HG03064 (cell line): Measurements from ENCODE around the gene RGS9BP.
"Not testable (repeated sequence)": the region's sequence is repeated elsewhere in the genome, so short reads cannot be mapped to it uniquely, and the experiment has no call there.

Experiments used
- ATAC-seq: cut with Tn5 transposase; IDR thresholded peaks from one replicate; pipeline ENCODE4 v1.9.1; 2021; ENCODE audit warnings: low read depth; ENCODE audit not compliant: unreplicated experiment

Gene RGS9BP, protein sequence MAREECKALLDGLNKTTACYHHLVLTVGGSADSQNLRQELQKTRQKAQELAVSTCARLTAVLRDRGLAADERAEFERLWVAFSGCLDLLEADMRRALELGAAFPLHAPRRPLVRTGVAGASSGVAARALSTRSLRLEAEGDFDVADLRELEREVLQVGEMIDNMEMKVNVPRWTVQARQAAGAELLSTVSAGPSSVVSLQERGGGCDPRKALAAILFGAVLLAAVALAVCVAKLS

DNA sequence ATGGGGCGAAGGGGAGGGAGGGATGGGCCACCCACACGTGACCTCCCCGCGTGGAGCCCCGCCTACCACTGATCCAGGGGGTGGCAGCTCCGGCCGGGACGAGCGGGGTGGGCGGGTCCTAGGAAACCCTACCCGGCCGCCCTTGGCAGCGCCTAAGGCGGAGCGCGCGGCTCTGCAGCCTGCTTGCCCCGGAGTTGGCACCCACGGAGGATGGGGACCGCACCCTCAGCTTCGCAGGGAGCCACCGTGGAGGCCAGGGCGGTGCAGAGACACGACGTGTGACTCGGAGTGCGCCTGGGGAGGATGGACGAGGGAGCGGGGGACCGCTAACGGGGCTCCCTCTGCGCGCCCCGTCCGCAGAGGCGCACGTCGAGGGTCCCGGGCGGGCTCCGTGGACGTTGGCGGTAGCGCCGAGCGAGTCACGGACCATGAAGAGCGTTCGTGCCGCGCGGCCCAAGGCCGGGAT lies at the start of gene RGS9BP:
RGS9BP (plus strand) TSS at position 129 of the 466 bp plus-strand sequence. CDS start 416 bp downstream, outside the sequence.
- no peak for ATAC-seq

DNA sequence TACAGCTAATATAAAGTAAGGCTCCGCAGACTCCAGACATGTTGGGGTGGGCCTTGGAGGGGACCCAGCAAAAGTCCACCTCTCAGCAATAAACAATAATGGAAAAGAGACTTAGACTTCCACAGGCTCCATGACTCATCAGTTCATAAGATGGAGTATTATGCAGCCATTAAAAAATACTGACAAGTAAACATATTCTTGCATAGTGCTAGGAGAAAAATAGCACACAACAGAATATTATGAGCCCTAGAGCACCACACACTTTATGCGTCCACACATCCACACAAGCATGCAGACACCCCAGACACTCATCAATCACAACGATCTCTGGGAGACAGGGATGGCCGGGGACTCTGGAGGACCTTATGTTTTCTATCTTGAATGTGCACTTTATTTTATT lies 48.7 kb upstream of the RGS9BP start:
- ATAC-seq, result no peak

DNA sequence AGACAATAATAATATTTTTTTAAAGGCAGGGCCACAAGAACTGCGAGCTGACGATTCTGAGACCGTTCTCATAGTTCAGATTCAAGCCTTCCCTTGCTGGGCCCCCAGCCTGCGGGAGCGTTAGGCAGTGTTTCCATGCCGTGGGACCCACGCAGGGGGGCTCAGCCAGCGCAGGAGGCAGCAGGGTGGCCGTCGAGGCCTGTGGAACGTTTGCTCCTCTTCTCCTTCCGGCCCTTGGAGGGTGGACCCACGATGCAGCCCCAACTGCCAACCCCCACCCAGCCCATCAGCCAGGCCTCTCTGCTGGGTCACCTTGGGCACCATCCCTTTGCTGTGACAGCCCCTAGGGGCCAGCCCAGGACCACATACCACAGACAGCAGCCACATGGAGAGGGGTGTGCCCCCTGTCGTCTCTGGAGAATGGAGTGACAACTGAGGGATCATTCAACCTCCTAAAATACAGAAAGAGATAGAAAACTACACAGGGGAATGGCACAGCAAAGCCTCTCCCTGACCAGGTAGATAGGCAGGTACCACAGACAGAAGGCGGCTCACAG lies 47.9 kb upstream of the RGS9BP start:
- no peak for ATAC-seq

DNA sequence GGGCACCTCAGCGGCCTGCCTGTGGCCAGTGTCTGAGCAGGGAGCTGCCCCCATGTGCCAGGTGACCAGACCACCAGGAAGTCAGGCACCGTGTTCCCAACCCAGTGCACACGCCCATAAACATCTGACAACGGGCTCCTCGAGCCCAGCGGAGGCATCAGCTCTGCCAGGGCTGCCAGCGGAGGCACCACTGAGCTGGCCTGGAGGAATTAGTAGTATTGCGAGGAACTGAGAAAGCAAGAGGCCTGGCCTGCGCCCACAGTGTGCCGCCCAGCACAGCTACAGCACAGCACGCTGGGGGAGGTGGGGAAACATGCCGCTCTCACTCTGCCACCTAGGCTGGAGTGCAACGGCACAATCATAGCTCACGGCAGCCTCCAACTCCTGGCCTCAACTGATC lies 45.3 kb upstream of the RGS9BP start:
- no peak for ATAC-seq

DNA sequence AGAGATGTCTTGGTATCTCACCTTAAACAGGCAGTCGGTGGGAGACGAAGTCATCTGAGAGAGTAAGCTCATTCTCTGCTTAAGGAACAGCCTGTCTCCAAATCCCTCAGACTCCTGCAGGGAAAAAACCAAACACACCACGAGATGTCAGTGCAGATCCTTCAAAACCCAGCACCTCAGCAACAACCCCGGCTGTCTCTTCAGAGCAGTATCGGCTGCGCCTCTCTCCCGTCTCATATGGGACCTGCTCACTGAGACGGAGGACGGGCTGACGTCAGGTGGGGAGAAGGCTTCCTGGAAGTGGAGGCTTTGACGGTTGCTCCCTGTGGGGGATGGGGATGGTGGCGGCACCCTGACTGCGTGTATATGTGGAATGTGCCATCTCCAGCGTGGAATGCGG lies 44.3 kb upstream of the RGS9BP start:
- no peak for ATAC-seq

DNA sequence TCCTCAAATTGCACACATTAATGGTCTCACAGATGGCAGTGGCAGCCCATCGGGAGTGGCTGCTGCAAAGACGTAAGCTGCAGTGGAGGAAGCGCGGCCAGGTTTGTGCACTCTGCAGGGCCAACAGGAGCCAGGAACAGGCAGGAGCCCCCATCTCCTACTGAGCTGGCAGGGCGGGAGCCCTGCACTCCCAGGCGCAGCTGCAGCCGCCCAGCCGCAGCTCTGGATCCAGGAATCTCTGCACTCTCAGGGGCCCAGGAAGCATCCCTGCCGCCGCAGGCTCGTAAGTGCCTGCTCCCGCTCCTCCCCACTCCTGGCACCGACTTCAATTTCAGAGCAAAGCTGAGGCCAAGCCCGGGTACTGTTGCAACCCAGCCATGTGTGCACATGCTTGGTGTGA lies 38.2 kb upstream of the RGS9BP start:
- ATAC-seq, result no peak

DNA sequence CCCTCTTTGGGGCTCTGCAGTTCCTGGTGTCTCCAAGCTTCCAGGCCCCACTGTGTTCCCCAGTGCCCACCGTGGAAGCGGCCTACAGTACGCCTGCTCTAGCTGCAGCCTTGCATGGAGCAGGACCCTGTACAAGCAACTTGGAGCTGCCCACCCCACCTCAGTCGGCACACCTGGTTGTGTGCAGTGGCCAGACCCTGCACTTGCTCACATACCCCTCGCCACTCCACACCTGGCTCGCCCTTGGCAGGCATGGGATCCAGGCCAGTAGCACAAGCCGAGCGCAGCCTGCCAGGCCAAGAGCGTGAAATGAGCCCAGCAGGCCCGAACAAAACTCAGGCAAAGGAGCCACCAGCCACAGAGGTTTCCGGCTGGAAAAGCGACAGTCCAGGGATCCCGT lies 37.0 kb upstream of the RGS9BP start:
- ATAC-seq, result no peak

DNA sequence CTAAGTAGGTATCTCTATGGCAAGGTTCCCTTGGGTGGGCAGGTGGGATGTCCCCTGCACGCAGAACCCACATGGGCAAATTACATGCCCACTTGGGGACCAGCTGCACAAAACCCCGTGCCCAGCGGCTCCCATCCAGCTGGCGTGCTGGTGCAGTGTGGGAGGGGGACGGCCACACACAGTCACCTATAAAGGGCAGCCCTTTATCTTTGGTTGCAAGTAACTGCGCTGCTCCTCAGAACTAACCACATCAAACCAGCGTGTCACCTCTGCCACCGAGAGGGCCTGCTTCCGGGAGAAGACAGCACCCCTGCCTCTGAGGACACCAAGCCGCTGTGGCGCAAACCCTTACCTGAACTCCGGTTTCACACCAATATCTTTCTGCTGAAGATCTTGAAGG lies 32.9 kb upstream of the RGS9BP start:
- no peak for ATAC-seq

DNA sequence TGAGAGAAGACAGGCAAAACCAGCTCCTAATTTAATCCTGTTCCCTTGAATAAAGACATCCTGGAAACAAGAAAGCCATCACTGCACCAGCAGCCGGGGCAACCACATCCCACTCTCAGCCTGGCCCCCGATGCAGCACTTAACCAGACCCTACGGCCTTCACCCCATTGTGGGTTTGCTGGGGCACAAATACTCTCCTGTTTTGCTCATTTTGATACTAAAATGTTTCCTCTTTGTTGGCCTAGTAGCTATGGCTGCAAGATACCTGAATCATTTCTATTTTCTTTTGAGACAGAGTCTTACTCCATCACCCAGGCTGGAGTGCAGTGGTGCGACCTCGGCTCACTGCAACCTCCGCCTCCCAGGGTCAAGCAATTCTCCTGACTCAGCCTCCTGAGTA lies 29.1 kb upstream of the RGS9BP start:
- ATAC-seq, result no peak

DNA sequence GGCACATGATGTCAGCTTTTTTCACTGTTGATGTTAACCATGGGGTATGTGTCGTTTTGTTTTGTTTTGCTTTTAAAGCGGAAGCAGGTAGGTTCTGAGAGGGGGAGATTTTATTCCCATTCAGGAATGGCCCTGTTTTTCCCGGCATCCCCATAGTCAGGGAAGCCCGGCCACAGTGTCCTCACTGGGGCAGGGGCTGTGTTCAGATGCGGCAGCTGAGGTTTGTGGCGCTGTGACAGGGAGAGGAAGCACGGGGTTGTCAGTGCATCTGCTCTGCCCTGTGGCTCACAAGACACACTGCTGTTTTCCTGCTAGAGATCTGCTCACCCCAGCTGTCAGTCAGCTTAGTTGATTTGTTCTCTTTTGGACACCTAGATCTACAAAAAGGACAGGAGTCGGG lies 28.3 kb upstream of the RGS9BP start:
- no peak for ATAC-seq

DNA sequence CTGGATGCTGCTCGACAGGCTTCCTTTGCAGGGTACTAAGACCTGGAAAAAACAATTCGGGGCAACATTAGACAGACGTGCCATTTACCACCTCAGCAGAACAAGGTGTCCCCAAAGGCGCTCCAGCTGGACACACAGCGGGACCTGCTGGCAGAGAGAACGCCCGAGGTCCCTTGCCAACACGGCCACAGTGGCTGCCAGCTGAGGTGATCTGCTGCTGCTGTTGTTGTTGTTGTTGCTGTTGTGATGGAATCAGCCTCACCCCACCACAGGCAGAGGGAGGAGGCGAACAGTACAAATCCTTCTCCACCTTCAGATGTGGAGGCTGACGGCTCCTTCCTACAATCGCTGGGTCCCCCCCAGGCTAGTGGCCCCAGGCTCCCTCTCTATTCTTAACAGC lies 25.9 kb upstream of the RGS9BP start:
- no peak for ATAC-seq

DNA sequence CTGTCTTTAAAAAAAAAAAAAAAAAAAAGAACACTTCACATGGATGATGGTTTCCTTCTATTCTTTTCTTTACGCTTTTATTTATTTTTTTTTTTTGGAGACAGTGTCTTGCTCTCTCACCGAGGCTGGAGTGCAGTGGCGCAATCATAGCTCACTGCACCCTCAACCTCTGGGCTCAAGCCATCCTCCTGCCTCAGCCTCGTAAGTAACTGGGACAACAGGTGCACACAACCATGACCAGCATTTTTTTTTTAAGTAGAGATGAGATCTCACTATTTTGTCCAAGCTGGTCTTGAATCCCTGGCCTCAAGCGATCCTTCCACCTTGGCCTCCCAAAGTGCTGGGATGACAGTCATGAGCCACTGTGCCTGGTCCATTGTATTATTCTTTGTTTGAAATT lies 25.0 kb upstream of the RGS9BP start:
- ATAC-seq, result no peak

DNA sequence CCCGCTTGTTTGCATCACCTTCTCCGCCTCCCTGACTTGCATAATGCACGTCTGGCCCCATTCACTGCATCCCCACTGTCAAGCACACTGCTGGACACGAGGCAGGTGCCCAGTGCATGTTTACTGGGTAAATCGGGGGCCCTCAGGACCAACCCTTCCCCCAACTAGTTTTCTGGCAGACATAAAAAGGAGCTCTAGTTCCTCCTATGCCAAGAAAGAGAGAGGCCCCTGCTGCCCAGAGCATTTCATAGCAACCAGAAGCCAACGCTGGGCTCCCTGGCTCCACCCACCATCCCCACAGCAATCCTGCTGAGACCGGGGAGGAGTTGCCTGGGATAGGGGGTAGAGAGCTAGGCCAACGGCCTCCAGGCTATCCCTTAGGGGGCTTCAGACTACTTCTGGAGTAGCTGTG lies 23.9 kb upstream of the RGS9BP start:
- no peak for ATAC-seq

DNA sequence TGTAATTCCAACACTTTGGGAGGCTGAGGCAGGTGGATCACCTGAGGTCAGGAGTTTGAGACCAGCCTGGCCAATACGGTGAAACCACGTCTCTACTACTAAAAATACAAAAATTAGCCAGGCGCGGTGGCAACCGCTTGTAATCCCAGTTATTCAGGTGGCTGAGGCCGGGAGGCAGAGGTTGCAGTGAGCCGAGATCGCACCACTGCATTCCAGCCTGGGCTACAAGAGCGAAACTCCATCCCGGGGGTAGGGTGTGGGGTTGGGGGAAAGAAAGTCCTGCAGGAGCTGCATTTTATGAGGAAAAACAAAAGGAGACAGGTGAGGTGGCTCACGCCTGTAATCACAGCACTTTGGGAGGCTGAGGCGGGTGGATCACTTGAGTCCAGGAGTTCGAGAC lies 23.3 kb upstream of the RGS9BP start:
- not testable (repeated sequence) for ATAC-seq

DNA sequence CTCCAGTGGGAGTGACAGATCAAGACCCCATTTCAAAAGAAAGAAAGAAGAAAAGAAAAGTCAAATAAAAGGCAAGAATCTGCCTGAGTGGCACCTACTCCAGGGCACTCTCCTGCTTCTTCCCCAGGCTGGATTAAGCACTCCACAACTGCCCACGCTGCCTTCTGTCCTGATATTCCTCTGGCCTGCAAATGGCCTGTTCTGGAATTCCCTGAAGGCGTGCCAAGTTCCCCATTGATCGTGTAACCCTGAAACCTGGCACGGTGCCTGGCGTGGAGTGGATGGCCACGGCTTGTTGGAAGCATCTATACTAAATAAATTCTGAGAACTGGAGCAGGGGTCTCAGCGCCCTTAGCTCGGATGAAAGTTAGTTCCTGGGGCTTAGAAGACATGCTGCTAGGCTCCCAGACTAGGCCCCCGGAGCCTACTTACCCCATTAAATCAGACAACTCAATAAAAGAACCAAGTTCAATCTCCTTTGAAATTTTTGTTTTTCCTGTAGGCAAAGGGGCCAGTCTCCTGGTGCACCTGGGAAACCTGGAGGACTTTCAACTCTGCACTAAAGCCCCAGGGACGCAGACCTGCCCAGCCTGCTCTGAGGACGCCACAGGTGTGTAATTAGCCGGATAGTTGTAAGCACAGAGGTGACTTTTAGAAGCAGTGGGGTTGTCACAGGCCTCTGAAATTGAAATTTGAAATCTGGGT lies 22.6 kb upstream of the RGS9BP start:
- no peak for ATAC-seq

DNA sequence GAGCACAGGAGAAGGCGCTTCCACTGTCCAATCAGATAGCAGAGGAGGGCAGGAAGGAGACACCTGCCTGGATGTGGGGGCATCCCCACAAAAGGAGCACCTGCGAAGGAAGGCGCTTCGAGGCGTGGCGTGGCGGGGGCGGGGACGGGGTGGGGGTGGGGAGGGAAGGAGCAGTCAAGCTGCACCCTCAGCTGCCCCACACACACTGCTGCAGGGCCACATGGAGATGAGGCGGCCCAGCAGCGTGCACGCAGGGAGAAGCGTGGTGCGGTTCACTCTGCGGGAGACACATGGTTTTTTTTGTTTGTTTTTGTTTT lies 22.1 kb upstream of the RGS9BP start:
- ATAC-seq, result no peak

DNA sequence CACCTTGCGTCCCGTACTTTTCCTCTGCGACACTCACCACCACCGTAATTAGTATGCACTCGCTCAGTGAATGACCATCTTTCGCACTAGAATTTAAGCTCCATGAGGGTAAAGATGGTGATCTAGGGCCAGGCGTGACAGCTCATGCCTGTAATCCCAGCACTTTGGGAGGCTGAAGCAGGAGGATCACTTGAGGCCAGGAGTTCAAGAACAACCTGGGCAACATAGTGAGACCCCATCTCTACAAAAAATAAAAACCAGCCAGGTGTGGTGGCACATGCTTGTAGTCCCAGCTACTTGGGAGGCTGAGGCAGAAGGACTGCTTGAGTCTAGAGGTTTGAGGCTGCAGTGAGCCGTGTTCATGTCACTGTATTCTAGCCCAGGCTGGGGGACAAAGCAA lies 19.3 kb upstream of the RGS9BP start:
- not testable (repeated sequence) for ATAC-seq

DNA sequence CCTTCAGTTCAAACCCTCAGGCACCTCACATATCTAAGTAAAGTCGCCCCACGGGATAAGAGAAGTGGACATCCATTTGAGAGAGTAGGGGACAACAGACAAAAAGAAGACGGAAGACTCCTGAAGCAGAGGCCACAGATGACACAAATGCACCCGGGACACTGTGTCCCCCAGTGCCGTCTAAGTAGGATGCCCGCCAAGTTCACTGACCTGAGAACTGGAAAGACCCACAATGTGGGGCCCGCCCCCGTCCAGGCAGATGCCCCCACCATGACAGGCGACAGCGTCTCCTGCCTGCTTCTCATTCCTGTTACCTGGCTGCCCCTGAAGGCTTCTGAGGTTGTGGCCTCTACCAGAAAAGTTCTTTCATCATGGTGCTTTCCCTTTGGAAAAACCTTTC lies 17.6 kb upstream of the RGS9BP start:
- ATAC-seq, result no peak

DNA sequence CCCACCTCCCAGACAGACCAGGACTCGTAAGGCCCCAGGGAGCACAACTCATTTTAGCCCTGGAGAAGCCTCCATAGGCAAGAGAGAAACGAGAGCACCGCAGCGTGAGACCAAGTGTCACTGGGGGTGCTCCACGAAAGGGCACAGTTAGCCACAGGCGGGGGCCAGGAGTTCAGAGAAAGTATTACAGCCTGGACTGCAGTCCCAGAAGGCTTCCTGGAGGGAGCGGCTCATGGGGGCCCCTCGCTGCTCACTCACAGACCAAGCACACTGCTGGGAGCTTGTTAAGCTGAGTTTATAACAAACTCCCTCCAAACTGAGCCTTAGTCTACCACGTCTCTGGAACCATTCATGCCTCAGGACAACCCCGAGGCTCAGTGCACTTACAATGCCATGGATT lies 17.1 kb upstream of the RGS9BP start:
- ATAC-seq, result no peak

DNA sequence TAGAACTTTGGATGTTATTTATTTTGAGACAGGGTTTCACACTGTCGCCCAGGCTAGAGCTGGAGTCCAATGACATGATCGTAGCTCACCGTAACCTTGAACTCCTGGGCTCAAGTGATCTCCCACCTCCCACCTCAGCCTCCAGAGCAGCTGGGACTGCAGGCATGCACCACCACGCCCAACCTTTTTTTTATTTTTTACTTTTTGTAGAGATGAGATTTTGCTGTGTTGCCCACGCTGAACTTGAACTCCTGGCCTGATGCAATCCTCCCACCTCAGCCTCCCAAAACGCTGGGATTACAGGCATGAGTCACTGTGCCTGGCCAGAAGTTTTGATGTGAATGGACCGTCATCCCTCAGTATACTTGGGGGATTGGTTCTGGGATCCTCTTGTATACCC lies 14.3 kb upstream of the RGS9BP start:
- ATAC-seq, result no peak

DNA sequence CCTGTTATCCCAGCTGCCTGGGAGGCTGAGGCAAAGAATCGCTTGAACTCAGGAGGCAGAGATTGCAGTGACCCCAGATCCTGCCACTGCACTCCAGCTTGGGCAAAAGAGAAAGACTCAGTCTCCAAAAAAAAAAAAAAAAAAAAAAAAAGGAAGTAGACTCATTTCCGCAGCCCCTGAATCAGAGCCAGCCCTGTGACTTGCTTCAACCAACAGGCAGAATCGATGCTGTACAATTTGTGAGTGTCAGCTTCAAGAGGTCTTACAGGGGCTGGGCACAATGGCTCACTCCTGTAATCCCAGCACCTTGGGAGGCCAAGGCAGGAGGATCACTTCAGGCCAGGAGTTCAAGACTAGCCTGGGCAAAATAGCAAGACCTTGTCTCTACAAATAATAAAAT lies 13.5 kb upstream of the RGS9BP start:
- ATAC-seq, result no peak

DNA sequence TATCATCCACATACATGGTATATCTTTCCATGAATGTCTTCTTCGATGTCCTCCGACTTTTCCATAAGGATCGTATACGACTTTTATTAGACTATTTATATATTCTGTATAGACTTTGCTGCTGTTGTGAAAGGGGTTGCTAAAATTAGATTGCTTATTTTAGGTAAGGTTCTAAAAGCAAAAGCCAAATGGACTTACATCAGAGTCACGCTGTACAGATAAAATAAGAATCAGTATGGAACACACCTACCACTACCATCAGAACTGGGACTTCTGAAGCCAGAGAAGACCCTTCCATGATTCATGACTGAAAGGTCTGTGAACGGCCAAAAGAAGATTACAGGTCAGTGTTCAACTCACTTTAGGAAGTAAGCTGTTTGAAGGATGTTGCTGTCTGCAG lies 9.6 kb upstream of the RGS9BP start:
- ATAC-seq, result no peak
